Activated CD8-positive, alpha-beta memory T cell treated with anti-CD3 and anti-CD28 coated beads, Interleukin-2, amount 50 U/mL, for 24 hours (primary cell): ENCODE results near the gene TLCD3A.
"Not testable (repeated sequence)": the region's sequence is repeated elsewhere in the genome, so short reads cannot be mapped to it uniquely, and the experiment has no call there.

Experiments
- DNase-seq: peaks from one replicate; pipeline ENCODE4 v3.0.0-alpha.2; 2020; ENCODE audit errors: extremely low read depth

TLCD3A gene

GRCh38 chr17:788551-788950, 56.2 kb downstream of the TLCD3A start:
- no peak for DNase-seq

- DNase-seq = no peak
Measured at GRCh38 chr17:789160-789840, 56.9 kb downstream of the TLCD3A start.

GRCh38 chr17:789931-790873, 57.8 kb downstream of the TLCD3A start:
- not testable (repeated sequence) for DNase-seq

GRCh38 chr17:790874-791247, 58.5 kb downstream of the TLCD3A start:
- not testable (repeated sequence) for DNase-seq

- no peak for DNase-seq
Measured at GRCh38 chr17:791829-792228, 59.4 kb downstream of the TLCD3A start.

GRCh38 chr17:792277-792676, 59.9 kb downstream of the TLCD3A start:
- DNase-seq = no peak
